ACC112 (cell line): ENCODE data around the gene DMGDH.
A peak's percentile ranks its signal among the peaks of the same experiment; 100 is the strongest.

Source experiments
- H2AFZ ChIP-seq: fragments of 200-600 bp; sonication (generic); one replicate; pipeline ENCODE4 v1.6.0; 2017; ENCODE audit warnings: antibody characterized with exemption, low read length; ENCODE audit not compliant: unreplicated experiment
- H3K27ac ChIP-seq: fragments of 200-600 bp; sonication (generic); 2 replicates; pipeline ENCODE4 v1.5.1; 2014; ENCODE audit warnings: low read depth, mild to moderate bottlenecking, antibody characterized with exemption, low read length, moderate library complexity
- H3K27me3 ChIP-seq: fragments of 200-600 bp; sonication (generic); 2 replicates; pipeline ENCODE4 v1.6.1; 2014; ENCODE audit warnings: mild to moderate bottlenecking, antibody characterized with exemption, low read length, moderate library complexity, mixed read lengths; ENCODE audit not compliant: insufficient read depth
- H3K36me3 ChIP-seq: fragments of 200-600 bp; sonication (generic); 2 replicates; pipeline ENCODE4 v1.6.1; 2016; ENCODE audit warnings: mild to moderate bottlenecking, antibody characterized with exemption, low read length, moderate library complexity, mixed read lengths; ENCODE audit not compliant: insufficient read depth
- H3K4me1 ChIP-seq: fragments of 200-600 bp; sonication (generic); one replicate; pipeline ENCODE4 v1.6.1; 2016; ENCODE audit warnings: low read length, mixed read lengths; ENCODE audit not compliant: insufficient read depth, unreplicated experiment, control insufficient read depth
- H3K4me3 ChIP-seq: fragments of 200-600 bp; sonication (generic); 2 replicates; pipeline ENCODE4 v1.5.1; 2014; ENCODE audit warnings: mild to moderate bottlenecking, low read depth, low read length
- H3K79me2 ChIP-seq: fragments of 200-600 bp; sonication (generic); one replicate; pipeline ENCODE4 v1.6.0; 2016; ENCODE audit warnings: low read length; ENCODE audit not compliant: control insufficient read depth, unreplicated experiment, insufficient read depth

The DMGDH gene

DNA sequence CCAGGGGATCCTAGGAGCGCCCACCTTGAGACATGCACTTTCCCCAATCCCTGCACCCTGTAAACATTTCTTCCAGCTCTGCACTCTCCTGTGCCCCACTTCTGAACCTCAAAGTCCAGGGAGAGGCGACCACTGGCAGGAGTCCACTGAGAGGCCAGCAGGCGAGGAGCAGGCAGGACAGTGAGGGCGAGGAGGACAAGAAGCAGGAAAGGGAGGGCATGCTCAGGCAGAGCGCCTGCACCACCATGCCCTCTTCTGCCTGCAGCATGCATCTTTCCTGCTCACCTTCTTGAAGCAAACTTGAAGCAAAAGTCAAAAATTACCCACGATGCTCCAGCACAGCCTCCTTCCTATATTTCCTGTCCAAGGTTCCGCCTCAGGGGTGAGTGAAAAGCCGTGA, 94.4 kb downstream of the DMGDH start:
- Histone ChIP-seq H3K27ac (no peak overlapping the region), H3K36me3 (no peaks in the 10 kb centered on the region), H3K79me2 (no peaks in the 10 kb centered on the region), H3K4me3 (no peak overlapping the region), H3K27me3 (no peaks in the 10 kb centered on the region), H2AFZ (no peak overlapping the region), H3K4me1 (peaks cover 5% of the 10 kb centered on the region)

- no peak overlapping the region for H2AFZ ChIP-seq
- H3K27me3 ChIP-seq = no peaks in the 10 kb centered on the region
- peaks cover 5% of the 10 kb centered on the region for H3K4me1 ChIP-seq
- H3K79me2 ChIP-seq = no peaks in the 10 kb centered on the region
- no peaks in the 10 kb centered on the region for H3K36me3 ChIP-seq
- no peak overlapping the region for H3K4me3 ChIP-seq
- H3K27ac ChIP-seq = no peak overlapping the region
Observed at GRCh38 chr5:78974601-78975000, 94.9 kb downstream of the DMGDH start.

- Histone ChIP-seq H3K27me3 (no peaks in the 10 kb centered on the region), H3K4me3 (no peak overlapping the region), H2AFZ (no peak overlapping the region), H3K36me3 (no peaks in the 10 kb centered on the region), H3K4me1 (peaks cover 5% of the 10 kb centered on the region), H3K79me2 (no peaks in the 10 kb centered on the region), H3K27ac (no peak overlapping the region)
Observed at GRCh38 chr5:78974011-78974410, 95.5 kb downstream of the DMGDH start.

- Histone ChIP-seq H3K36me3 (no peaks in the 10 kb centered on the region), H2AFZ (peak overlapping the region; percentile 18), H3K4me3 (peak overlapping the region; percentile 29; the same call in 1 of the 2 replicates), H3K27me3 (no peaks in the 10 kb centered on the region), H3K4me1 (peaks cover 5% of the 10 kb centered on the region), H3K27ac (no peak overlapping the region), H3K79me2 (no peaks in the 10 kb centered on the region)
Observed at GRCh38 chr5:78972654-78973428, 96.6 kb downstream of the DMGDH start.

GRCh38 chr5:78971998-78972397, 97.5 kb downstream of the DMGDH start:
- no peaks in the 10 kb centered on the region for H3K36me3 ChIP-seq
- H3K79me2 ChIP-seq = no peaks in the 10 kb centered on the region
- H3K4me1 ChIP-seq = peaks cover 5% of the 10 kb centered on the region
- H3K4me3 ChIP-seq = no peak overlapping the region
- H3K27ac ChIP-seq = no peak overlapping the region
- no peaks in the 10 kb centered on the region for H3K27me3 ChIP-seq
- H2AFZ ChIP-seq = no peak overlapping the region

- peaks cover 5% of the 10 kb centered on the region for H3K4me1 ChIP-seq
- no peaks in the 10 kb centered on the region for H3K27me3 ChIP-seq
- no peak overlapping the region for H2AFZ ChIP-seq
- H3K27ac ChIP-seq = no peak overlapping the region
- no peak overlapping the region for H3K4me3 ChIP-seq
- H3K36me3 ChIP-seq = no peaks in the 10 kb centered on the region
- H3K79me2 ChIP-seq = no peaks in the 10 kb centered on the region
Observed at GRCh38 chr5:78968781-78969180, 100.7 kb downstream of the DMGDH start.

- no peak overlapping the region for H3K4me3 ChIP-seq
Observed at GRCh38 chr5:78964889-78965288, 104.6 kb downstream of the DMGDH start.

GRCh38 chr5:78961743-78962142, 107.7 kb downstream of the DMGDH start:
- Histone ChIP-seq H3K36me3 (no peaks in the 10 kb centered on the region), H2AFZ (no peak overlapping the region), H3K4me3 (no peak overlapping the region), H3K27me3 (no peaks in the 10 kb centered on the region), H3K27ac (no peak overlapping the region), H3K79me2 (no peaks in the 10 kb centered on the region), H3K4me1 (no peaks in the 10 kb centered on the region)

More at GRCh38 chr5:78964889-78965288, 104.6 kb downstream of the DMGDH start:
- H3K79me2 ChIP-seq = no peaks in the 10 kb centered on the region
- no peaks in the 10 kb centered on the region for H3K4me1 ChIP-seq
- H3K27ac ChIP-seq = no peak overlapping the region
- no peak overlapping the region for H2AFZ ChIP-seq
- H3K27me3 ChIP-seq = no peaks in the 10 kb centered on the region
- H3K36me3 ChIP-seq = no peaks in the 10 kb centered on the region

DNA sequence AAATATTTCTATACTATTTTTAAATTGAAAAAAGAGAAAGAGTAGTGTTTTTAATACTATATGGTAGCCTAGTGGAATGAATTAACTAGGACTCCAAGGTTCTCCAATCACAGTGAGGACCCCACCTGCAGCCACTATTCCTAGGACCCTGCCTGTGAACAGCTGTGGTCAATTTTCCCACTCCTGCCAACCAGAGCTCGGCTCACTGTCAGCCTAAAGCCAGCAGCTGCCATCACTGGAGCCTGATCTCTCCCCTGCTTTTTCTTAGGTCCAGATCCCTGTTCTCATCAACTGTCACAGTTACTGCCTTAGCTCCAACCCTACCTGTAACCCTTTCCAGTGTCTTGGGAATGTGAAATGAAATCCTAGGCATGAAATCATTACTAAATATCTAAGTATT, 109.7 kb downstream of the DMGDH start:
- Histone ChIP-seq H3K27ac (no peak overlapping the region), H3K27me3 (no peaks in the 10 kb centered on the region), H3K4me3 (no peak overlapping the region), H3K36me3 (no peaks in the 10 kb centered on the region), H2AFZ (no peak overlapping the region), H3K79me2 (no peaks in the 10 kb centered on the region), H3K4me1 (no peaks in the 10 kb centered on the region)

GRCh38 chr5:78958672-78959445, 110.6 kb downstream of the DMGDH start:
- Histone ChIP-seq H2AFZ (no peak overlapping the region), H3K27me3 (no peaks in the 10 kb centered on the region), H3K27ac (no peak overlapping the region), H3K4me3 (no peak overlapping the region), H3K79me2 (no peaks in the 10 kb centered on the region), H3K4me1 (no peaks in the 10 kb centered on the region), H3K36me3 (no peaks in the 10 kb centered on the region)

- H3K4me3 ChIP-seq = no peak overlapping the region
- H3K27ac ChIP-seq = no peak overlapping the region
- H3K79me2 ChIP-seq = no peaks in the 10 kb centered on the region
- H2AFZ ChIP-seq = no peak overlapping the region
- no peaks in the 10 kb centered on the region for H3K36me3 ChIP-seq
- H3K4me1 ChIP-seq = peaks cover 6% of the 10 kb centered on the region
- H3K27me3 ChIP-seq = no peaks in the 10 kb centered on the region
Observed at GRCh38 chr5:78956901-78957300, 112.6 kb downstream of the DMGDH start.
